HL-60/S4 treated with retinoic acid at 250 ng/mL for 4 days and 3 days (cell line): ENCODE data around the gene C2orf74.
"Not testable (repeated sequence)": the region's sequence is repeated elsewhere in the genome, so short reads cannot be mapped to it uniquely, and the experiment has no call there.

Experiments
- in situ Hi-C: fragments of 300-500 bp; cut with MboI; formaldehyde crosslinking; loops from 2 replicates; pipeline ENCODE4 v1.7.0; 2022; ENCODE audit warnings: low sequenced_read_pairs

The C2orf74 gene

DNA sequence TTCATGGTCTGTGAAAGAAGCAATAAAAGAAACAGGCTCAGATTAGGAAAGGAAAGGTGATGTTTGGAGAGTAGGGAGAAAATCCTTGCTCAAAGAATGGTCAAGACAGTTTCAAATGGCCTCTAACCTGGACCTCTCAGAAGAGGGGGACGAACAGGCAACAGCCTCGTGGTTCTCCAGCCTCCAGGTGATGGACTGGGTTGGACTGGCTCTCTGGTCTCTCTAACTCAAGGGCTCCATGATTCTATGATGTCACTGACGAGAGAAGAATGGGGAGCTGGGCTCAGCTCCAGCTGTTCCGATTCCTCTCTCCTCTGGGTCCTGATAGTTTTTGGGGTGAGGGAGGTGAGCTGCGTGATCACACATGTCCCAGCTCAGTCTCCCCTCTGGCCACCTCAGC, at the start of gene C2orf74:
TSS of gene C2orf74 (plus strand) at position 301 of the 400 bp plus-strand sequence. CDS start 327 bp downstream, outside the sequence.
- in situ Hi-C loops = no loop called here

DNA sequence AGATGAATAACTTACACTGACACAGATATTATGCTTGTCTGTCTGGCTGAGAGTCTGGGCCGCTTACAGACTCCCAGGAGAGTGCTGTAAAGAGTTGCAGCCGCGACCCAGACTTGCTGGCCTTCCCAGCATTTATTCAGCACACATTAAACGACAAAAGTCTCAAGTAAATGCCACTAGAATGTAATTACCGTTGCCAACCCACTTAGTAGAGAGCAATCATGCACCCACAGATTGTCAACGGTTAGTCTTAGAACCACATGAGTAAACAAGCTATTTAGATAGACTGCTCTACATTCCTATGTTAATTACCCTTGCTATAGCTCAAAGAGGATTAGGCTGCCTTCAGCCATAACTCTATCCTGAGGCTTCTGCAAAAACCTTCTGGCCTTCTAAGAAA, 47.8 kb upstream of the C2orf74 start:
- in situ Hi-C loops = no loop called here

DNA sequence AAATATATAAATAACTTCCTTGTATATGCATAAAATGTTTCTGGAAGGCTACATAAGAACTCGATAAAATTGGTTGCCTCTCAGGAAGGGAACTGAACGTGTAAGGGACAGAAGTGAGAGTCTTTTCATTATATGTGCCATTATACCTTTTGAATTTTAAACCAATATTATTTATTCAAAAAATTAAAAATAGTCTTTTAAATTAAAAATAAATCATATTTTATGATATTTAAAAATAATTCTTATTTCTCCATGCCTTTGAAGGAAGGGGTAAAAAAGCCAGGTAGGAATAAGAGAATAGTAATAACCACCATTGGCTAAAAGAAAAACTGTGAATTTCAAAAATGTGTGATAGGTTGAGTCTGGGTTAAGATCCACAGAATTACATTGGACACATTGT, 45.7 kb upstream of the C2orf74 start:
- in situ Hi-C loops = no loop called here

DNA sequence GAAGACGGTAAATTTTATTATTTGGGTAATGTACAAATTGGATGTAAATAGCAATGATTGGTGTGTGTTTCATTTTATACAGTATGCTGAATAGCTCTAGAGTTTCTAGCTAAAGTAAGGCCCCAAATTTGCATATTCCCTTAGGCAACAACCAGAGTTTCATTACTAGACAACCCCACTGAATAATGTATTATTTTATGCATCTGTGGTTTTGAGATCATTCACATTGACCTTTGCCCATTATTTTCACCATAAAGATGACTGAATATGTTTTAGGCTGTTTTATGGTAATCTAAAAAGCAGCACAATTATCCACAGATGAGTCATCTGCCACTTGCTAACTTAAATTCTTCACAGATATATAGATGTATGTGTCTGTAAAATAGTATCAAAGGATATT, 44.5 kb upstream of the C2orf74 start:
- in situ Hi-C loops = no loop called here

DNA sequence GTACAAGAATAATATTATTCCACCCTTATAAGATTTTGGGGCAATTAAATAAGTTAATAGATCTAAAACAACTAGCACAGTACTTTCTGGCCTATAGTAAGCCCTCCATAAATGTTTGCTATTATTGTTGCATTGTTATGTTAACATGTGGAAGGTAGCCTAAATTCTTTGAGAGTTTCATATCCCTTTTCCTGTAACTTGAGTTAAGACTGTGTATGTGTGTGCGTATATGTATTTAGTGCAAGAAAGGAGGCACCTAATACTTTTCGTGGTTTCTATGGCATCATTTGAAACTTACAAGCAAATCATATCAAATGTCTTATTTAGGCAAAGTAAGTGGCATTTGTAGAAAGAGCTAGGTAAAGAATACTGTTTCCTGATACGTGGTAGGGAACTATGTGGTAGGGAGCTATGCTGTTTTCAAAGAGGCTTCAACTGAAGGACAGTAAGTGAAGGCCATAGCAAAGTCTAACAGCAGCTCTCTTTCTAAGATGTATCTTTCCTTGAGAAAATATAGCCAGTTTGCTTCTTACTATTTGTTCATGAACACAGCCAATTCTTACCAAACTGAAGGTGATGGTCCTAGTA, 36.8 kb upstream of the C2orf74 start:
- in situ Hi-C loops = no loop called here

DNA sequence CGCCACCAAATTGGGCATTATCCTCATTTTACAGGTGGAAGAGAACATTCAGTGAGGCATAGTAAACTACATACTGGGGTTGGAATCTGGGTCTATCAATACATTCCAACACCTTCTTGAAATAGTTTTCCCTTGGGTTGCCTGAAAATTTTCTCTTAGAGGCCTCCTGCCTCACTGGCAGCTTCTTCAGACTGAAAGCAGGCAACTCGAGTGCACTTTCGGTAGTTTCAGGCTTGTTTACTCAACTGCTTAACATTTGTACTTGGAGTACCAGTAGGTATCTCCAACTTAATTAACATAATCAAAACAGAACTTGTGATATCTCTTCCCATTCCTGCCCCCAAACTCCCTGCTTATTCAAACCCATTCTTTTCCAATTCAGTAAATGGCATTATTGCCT, 36.2 kb upstream of the C2orf74 start:
- in situ Hi-C loops = no loop called here

DNA sequence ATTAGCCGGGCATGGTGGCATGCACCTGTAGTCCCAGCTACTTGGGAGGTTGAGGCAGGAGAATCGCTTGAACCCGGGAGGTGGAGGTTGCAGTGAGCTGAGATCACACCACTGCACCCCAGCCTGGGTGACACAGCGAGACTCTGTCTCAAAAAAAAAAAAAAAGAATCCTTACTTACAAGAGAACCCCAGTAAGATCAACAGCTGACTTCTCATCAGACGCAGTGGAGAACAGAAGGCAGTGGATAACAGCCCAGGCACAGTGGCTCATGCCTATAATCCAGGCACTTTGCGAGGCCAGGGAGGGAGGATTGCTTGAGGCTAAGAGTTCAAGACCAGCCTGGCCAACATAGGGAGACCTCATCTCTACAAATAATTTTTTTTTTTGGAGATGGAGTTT, 33.9 kb upstream of the C2orf74 start:
- in situ Hi-C loops = not testable (repeated sequence)

DNA sequence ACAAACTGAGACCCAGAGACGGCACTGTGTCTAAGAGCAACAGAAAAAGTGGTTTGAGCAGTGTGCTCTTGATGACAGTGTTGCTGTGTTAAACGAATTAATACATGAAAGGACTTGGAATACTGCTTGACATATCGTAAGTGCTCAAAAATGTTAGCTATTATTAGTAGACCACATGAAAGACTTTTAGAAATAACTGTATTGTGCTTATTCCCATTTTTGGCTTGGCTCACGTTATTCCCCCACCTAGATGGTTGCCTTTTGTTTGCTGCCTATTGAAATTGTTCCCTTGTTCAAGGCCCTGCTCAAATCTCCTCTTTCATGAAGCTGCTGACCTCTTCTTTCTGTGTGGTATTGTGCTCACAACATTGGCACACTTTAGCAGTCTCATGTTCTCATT, 27.8 kb upstream of the C2orf74 start:
- in situ Hi-C loops = no loop called here

DNA sequence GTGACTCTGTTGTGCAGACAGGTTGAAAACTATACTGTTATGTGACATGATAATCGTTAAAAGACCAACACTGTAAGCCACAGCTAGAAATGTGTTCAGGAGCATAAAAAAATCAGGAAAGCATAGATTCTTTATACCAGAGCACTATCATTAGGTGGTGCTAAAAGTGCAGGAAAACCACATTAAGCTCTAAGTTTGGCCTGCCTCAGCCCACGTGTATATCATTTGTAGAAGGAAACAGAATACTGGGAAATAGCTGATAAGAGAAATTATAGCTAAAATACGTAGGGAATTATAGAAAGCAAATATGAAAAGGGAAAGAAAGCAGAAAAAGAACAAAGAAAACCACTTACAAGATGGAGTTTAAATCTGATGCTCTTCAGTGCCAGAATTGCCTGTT, 26.5 kb upstream of the C2orf74 start:
- in situ Hi-C loops = no loop called here

DNA sequence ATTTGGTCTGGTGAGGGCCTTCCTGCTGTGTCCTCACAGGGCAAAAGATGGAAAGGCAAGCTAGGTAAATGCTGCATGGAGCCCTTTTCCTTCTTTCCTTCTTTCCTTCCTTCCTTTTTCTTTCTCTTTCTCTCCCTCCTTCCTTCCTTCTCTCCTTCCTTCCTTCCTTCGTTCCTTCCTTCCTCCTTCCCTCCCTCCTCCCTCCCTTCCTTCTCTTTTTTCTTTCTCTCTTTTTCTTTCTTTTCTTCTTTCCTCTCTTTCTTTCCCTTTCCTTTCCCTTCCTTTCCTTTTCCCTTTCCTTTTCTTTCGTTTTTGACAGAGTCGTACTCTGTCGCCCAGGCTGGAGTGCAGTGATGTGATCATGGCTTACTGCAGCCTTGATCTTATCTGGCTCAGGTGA, 23.1 kb upstream of the C2orf74 start:
- in situ Hi-C loops = no loop called here

DNA sequence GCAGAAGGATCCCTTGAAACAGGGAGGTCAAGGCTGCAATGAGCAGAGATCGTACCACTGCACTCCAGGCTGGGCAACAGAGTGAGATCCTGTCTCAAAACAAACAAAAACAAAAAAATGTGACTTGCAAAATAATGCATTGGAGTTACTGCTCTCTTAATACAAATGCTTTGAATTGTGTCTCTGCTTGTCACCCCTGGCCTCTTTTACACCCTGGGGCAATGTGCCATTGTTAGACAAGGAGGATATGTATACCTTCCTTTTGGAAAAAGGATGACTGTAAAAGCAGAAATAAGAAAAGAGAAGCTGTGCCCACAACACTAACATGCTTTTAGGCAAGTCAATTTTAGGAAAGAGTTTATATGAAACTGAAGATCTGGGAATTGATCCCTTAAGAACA, 20.8 kb upstream of the C2orf74 start:
- in situ Hi-C loops = no loop called here

DNA sequence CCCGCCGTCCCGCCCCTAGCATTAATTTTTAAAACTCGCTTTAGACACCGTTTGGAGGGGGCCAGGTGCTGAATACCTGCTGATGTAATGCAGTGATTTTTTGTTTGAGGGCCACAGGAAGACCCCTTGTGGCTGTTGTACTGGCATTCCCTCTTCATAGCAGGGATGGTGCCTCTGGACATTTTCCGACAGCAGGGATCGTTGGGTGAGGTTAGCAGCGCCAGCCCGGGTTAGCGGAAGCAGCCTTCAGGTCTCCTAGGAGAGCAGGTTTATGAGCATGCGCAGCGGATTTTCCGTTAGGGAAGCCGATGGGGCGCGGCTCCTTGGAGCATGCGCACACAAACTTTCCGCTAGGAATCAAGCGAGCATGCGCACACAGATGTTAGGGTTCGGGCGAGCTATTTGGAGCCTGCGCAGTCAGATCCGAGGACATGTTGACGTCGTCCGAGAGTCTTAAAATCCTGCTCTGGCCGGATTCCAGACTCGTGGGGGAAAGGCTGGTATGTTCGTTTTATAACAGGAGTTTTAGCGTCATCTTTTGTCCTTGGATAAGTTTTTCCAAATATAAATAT, 17.2 kb upstream of the C2orf74 start:
- in situ Hi-C loops = no loop called here

DNA sequence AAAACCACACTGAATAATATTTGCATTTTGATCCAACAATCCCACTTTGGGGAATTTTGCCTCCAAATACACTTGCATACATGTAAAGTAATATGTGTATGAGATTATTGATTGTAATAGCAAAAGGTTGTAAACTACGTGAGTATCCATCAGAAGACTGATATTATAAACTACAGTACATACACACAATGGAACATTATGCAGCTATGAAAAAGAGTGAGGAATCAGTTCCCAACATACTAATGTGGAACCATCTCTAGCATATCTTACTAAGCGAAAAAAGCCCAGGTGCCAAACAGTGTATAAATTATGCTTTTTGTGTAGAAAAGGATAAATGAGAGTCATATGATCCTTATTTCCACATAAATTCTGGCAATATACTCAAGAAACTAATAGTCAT, 16.0 kb upstream of the C2orf74 start:
- in situ Hi-C loops = no loop called here

DNA sequence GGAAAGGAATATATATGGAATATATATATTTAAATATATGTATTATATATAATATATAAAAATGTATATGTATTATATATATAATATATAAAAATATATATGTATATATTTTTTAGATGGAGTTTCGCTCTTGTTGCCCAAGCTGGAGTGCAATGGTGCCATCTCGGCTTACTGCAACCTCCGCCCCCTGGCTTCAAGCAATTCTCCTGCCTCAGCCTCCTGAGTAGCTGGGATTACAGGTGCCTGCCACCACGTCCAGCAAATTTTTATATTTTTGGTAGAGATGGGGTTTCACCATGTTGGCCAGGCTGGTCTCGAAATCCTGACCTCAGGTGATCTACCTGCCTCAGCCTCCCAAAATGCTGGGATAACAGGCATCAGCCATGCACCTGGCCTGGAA, 13.9 kb upstream of the C2orf74 start:
- in situ Hi-C loops = not testable (repeated sequence)

DNA sequence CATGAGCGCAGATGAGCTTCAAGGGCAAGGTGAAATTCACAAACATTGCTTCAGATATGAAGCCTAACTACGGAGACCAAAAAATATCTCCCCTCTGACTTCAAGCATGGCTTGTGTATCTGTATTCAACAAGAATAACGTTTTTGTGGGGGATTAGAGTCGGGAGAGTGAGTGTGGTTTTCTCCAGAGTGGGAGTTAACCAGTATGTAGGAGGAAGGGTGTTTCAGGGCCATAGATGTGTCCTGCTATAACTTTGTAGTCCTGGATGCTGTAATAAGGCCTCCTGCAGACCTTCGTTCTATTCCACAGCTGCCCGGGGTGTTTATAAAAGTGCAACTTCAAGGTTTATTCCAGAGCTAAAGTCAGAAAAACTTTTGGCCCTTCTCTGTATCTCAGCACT, 12.9 kb upstream of the C2orf74 start:
- in situ Hi-C loops = no loop called here

DNA sequence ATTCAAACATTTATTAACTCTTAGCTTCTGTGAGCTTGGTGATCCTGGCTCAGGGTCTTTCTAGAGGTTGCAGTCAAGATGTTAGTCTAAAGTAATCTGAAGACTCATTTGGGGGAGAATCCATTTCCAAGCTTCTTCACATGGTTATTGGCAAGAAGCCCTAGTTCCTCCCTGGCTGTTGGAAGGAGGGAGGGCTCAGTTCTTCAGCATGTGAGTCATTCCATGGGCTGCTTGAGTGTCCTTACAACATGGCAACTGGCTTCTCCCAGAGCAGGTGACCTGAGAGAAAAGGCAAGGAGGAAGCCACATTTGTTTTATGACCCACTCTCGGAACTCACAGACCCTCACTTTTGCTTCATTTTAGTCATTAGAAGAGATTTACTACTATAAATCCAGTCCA, 10.6 kb upstream of the C2orf74 start:
- in situ Hi-C loops = no loop called here

DNA sequence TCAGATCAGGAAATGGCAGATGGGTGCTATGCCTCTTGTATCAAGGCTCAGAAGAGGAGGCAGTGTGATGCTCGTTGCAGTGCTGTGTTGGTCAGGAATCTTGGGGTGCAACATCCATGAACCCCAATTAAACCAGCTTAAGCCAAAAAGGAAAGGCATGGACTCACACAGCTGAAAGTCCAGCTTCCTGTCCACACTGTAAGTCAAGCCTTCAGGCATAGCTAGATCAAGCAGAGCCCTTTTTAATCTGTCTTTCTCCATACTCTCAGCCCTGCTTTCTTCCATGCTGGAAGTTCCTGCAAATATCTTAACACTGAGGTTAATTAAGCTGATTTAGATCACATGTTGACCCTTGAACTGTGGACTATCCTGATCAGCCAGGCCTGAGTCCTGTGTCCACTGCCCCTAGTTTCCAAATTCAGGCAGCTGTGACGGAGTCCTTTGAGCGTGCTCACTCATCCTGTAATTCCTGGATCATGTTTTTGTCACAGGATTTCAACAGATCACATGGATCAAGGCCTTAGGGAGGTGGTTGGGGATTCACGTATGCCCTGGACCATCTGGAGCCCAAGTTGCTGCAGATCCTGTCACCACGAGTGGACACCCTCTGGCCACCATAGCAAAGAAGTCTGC, 4.5 kb upstream of the C2orf74 start:
- in situ Hi-C loops = no loop called here

DNA sequence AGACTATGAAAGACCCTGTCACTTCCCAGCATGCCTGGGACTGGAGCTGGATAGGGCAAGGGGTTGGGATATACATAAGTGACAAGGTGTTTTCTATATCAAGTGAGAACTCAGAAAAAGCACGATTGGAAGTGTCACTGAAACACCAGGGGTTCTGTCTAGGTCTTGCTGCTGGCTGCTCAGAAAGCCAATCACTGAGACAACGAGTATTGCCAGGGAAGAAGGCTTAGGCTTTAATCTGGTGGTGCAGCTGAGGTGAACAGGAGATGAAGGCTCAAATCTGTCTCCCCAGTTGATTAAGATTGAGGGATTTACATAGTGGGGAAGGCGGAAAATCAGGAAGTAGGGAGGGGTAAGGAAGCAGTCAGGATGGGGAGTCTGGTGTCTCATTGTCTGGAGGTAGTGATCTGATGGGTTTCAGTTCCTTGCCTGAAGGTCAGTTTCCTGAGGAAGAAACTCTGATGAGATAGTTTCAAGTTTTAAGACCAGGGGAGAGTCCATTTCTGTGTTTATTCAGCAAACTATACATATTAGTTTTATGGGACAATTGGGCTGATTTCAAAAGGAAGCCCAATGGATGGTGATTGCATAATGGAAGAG, 3.5 kb upstream of the C2orf74 start:
- in situ Hi-C loops = no loop called here

DNA sequence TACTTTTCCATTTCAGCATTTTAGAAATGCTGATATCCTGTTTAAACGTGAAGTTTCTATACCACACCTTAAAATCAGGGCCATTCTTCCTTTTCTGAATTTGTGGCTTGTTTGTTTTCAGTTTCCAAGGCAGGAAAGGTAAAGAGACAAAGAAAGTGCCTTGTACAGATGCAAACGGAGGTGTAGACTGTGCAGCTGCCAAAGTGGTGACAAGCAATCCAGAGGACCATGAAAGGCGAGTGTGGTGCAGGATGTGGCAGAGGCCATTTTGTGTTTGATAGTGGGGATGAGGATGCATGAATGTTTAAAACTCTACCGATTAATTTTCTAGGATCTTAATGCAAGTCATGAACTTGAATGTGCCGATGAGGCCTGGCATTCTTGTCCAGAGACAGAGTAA, 733 bp downstream of the C2orf74 start:
- in situ Hi-C loops = no loop called here

DNA sequence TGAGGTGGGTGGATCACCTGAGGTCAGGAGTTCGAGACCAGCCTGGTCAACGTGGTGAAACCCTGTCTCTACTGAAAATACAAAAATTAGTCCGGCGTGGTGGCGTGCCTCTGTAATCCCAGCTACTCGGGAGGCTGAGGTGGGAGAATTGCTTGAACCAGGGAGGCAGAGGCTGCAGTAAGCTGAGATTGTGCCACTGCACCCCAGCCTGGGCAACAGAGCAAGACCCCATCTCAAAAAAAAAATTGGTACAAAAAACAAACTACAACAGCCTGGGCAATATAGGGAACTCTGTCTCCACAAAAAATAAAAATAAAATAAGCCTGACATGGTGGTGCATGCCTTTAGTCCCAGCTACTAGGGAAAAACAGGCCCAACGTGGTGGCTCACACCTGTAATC, 3.1 kb downstream of the C2orf74 start:
- in situ Hi-C loops = not testable (repeated sequence)

DNA sequence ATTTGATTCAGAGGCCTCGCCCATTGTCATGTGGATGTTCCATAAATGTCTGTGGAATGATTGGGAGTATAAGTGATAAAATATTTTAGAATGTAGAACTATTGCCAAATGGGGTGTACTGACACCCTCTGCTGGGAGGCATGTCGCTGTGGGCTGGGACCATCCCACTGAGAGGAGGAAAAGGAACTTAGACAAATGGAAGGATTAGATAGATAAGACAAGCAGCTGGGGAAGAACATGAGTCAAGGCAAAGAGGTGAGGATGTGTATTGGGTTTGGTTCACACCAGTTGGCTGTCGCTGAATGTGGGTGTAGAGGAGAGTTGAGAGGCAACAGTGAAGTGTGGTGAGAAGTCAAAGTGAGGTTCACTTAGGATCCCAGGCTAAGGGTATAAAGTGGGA, 4.0 kb downstream of the C2orf74 start:
- in situ Hi-C loops = no loop called here

DNA sequence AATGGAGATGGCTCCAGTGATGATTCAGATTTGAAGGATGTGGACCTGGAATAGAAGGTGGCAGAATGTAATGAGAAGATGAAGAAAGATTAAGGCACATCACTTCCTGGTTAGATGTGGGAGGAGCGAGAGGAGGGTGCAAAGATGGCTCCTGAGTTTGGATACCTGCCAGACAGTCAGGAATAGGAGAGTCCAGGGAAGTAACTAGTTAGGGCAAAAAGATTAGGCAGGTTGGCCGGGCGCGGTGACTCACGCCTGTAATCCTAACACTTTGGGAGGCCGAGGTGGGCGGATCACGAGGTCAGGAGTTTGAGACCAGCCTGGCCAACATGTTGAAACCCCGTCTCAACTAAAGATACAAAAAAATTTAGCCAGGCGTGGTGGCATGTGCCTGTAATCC, 5.6 kb downstream of the C2orf74 start:
- in situ Hi-C loops = no loop called here
